ENCODE results near the gene DPAGT1. TPM values are rescaled to one million over a fixed set of nuclear protein-coding genes. Genes with fewer than 3 reads are reported as not detected.

Gene DPAGT1
- total RNA-seq, 1 experiment from 2014 or later = 63.5 TPM

DNA sequence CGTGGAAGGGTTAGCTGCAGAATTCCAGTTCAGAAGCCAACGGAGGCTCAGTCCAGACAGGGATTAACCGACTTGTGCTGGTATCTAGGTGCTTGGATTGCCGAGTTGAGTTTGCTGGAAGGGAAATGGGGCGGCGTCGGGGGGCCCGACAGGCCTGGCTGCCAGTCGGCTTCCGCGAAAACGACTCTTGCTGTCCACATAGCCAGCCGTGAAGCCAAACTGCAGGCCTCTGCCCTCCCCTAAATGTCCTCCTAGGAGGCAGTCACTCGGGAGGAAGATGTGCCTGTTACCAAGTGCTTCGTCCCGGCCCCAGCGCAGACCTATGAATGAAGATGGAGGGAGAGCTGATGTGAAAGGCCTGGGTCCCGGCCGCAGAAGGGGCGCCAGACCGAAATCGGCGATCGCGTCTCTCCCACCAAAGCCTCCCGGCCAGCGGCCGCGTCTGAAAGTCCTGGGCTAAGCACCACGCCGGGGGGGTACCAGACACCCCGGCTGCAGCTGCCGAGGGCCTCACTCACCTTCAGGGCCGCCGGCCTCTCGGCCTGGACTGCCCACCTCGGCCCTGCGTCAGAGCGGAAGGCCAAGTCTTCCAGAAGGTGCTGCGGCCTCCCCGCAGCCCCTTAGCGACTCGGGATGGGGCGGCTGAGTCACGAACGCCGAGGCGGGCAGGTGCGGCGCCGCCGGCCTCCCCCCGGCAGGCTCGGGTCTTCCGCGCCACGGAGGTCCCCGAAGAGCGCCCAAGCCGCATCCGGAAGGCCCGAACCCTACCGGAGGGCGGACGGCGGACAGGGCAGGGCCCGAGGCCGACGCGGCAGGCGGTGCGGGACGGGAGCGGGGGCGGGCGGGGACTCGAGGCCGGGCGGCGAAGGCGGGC lies 7.5 kb downstream of the DPAGT1 start (continued):
- TF ChIP-seq, protein P1, sequence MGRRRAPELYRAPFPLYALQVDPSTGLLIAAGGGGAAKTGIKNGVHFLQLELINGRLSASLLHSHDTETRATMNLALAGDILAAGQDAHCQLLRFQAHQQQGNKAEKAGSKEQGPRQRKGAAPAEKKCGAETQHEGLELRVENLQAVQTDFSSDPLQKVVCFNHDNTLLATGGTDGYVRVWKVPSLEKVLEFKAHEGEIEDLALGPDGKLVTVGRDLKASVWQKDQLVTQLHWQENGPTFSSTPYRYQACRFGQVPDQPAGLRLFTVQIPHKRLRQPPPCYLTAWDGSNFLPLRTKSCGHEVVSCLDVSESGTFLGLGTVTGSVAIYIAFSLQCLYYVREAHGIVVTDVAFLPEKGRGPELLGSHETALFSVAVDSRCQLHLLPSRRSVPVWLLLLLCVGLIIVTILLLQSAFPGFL (CRISPR knock-in tag; IDR thresholded peaks at IDR 0.05; ENCODE audit: borderline replicate concordance) = no peak
- TF ChIP-seq FOXP1 (CRISPR knock-in tag; IDR thresholded peaks at IDR 0.05; ENCODE audit: borderline replicate concordance) = peak; percentile 59; the same call in 1 of the 2 replicates
- TF ChIP-seq MYBL2 (CRISPR knock-in tag; IDR thresholded peaks at IDR 0.05) = 0 out of 2 replicates have a peak, but pooled peaks have one; percentile 32
- no peak for TF ChIP-seq CBFB (CRISPR knock-in tag; IDR thresholded peaks at IDR 0.05; ENCODE audit: low read depth)
- no peak; the same call in 1 of the 2 replicates for TF ChIP-seq ESRRA (CRISPR knock-in tag; IDR thresholded peaks at IDR 0.05; ENCODE audit: borderline replicate concordance)
- no peak for TF ChIP-seq FOXK1 (CRISPR knock-in tag; IDR thresholded peaks at IDR 0.05)
- TF ChIP-seq, protein P2, sequence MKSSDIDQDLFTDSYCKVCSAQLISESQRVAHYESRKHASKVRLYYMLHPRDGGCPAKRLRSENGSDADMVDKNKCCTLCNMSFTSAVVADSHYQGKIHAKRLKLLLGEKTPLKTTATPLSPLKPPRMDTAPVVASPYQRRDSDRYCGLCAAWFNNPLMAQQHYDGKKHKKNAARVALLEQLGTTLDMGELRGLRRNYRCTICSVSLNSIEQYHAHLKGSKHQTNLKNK (CRISPR knock-in tag; IDR thresholded peaks at IDR 0.05) = no peak
- TF ChIP-seq ZNF416 (CRISPR knock-in tag; IDR thresholded peaks at IDR 0.05) = no peak
- TF ChIP-seq IRF2 (CRISPR knock-in tag; IDR thresholded peaks at IDR 0.05; ENCODE audit: borderline replicate concordance, low read depth) = peak; percentile 63; the same call in 1 of the 2 replicates
- no peak for TF ChIP-seq CREB1 (CRISPR knock-in tag; IDR thresholded peaks at IDR 0.05)
- TF ChIP-seq ZNF232 (CRISPR knock-in tag; IDR thresholded peaks at IDR 0.05) = no peak
- TF ChIP-seq, protein P3, sequence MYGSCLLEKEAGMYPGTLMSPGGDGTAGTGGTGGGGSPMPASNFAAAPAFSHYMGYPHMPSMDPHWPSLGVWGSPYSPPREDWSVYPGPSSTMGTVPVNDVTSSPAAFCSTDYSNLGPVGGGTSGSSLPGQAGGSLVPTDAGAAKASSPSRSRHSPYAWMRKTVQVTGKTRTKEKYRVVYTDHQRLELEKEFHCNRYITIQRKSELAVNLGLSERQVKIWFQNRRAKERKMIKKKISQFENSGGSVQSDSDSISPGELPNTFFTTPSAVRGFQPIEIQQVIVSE (CRISPR knock-in tag; IDR thresholded peaks at IDR 0.05; ENCODE audit: borderline replicate concordance) = no peak
- TF ChIP-seq, protein P4, sequence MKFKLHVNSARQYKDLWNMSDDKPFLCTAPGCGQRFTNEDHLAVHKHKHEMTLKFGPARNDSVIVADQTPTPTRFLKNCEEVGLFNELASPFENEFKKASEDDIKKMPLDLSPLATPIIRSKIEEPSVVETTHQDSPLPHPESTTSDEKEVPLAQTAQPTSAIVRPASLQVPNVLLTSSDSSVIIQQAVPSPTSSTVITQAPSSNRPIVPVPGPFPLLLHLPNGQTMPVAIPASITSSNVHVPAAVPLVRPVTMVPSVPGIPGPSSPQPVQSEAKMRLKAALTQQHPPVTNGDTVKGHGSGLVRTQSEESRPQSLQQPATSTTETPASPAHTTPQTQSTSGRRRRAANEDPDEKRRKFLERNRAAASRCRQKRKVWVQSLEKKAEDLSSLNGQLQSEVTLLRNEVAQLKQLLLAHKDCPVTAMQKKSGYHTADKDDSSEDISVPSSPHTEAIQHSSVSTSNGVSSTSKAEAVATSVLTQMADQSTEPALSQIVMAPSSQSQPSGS (CRISPR knock-in tag; IDR thresholded peaks at IDR 0.05; ENCODE audit: borderline replicate concordance, low read depth) = peak; percentile 32; the same call in 1 of the 2 replicates
- no peak for TF ChIP-seq FOXJ3 (CRISPR knock-in tag; IDR thresholded peaks at IDR 0.05; ENCODE audit: borderline replicate concordance)
- TF ChIP-seq SMAD4 (CRISPR knock-in tag; IDR thresholded peaks at IDR 0.05) = no peak
- TF ChIP-seq, protein P5, sequence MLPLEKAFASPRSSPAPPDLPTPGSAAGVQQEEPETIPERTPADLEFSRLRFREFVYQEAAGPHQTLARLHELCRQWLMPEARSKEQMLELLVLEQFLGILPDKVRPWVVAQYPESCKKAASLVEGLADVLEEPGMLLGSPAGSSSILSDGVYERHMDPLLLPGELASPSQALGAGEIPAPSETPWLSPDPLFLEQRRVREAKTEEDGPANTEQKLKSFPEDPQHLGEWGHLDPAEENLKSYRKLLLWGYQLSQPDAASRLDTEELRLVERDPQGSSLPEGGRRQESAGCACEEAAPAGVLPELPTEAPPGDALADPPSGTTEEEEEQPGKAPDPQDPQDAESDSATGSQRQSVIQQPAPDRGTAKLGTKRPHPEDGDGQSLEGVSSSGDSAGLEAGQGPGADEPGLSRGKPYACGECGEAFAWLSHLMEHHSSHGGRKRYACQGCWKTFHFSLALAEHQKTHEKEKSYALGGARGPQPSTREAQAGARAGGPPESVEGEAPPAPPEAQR (CRISPR knock-in tag; IDR thresholded peaks at IDR 0.05) = no peak
- TF ChIP-seq ZNF219 (CRISPR knock-in tag; IDR thresholded peaks at IDR 0.05; ENCODE audit: borderline replicate concordance) = no peak
- TF ChIP-seq, protein P6, sequence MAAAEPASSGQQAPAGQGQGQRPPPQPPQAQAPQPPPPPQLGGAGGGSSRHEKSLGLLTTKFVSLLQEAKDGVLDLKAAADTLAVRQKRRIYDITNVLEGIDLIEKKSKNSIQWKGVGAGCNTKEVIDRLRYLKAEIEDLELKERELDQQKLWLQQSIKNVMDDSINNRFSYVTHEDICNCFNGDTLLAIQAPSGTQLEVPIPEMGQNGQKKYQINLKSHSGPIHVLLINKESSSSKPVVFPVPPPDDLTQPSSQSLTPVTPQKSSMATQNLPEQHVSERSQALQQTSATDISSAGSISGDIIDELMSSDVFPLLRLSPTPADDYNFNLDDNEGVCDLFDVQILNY (CRISPR knock-in tag; IDR thresholded peaks at IDR 0.05) = no peak; the same call in 1 of the 2 replicates
- no peak for TF ChIP-seq ZNF317 (CRISPR knock-in tag; IDR thresholded peaks at IDR 0.05; ENCODE audit: borderline replicate concordance, low read depth)
- TF ChIP-seq ZNF263 (CRISPR knock-in tag; IDR thresholded peaks at IDR 0.05; ENCODE audit: low read depth) = no peak
- 0 out of 2 replicates have a peak, but pooled peaks have one; percentile 41 for TF ChIP-seq TP53 (CRISPR knock-in tag; IDR thresholded peaks at IDR 0.05)
- TF ChIP-seq, protein P7, sequence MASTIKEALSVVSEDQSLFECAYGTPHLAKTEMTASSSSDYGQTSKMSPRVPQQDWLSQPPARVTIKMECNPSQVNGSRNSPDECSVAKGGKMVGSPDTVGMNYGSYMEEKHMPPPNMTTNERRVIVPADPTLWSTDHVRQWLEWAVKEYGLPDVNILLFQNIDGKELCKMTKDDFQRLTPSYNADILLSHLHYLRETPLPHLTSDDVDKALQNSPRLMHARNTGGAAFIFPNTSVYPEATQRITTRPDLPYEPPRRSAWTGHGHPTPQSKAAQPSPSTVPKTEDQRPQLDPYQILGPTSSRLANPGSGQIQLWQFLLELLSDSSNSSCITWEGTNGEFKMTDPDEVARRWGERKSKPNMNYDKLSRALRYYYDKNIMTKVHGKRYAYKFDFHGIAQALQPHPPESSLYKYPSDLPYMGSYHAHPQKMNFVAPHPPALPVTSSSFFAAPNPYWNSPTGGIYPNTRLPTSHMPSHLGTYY (CRISPR knock-in tag; IDR thresholded peaks at IDR 0.05) = no peak
- TF ChIP-seq RELA (CRISPR knock-in tag; IDR thresholded peaks at IDR 0.05; ENCODE audit: borderline replicate concordance) = peak; percentile 20; the same call in 1 of the 2 replicates
- TF ChIP-seq HMGA2 (CRISPR knock-in tag; IDR thresholded peaks at IDR 0.05) = no peak
- TF ChIP-seq, protein P8, sequence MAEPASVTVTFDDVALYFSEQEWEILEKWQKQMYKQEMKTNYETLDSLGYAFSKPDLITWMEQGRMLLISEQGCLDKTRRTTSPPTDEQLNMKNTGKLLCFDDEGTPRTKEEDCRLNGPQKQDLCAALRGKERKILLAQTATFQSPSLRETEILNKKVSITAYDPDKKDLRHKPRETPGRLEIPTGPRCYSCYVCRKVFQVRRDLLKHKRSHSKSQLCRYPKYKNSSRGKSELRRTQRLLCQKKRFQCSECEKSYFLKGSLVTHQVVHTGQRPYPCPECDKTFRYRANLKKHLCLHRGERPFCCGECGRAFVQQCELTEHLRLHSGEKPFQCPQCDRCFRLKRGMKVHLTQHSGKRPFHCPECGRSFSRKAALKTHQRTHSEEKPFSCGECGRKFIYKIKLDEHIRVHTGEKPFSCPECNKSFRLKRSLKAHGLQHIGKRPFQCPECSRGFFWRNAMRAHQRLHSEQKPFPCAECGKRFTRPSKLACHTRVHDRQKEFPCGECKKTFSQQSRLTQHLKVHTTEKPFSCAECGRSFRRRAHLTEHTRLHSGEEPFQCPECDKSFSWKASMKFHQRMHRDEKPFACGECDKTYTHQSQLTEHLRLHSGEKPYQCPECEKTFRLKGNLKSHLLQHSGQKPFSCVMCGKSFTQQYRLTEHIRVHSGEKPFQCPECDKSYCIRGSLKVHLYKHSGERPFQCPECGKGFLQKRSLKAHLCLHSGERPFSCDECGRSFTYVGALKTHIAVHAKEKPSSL (CRISPR knock-in tag; conservative IDR thresholded peaks at IDR 0.05) = no peak
- no peak for TF ChIP-seq GTF2I (CRISPR knock-in tag; conservative IDR thresholded peaks at IDR 0.05)
- TF ChIP-seq PRRX2 (CRISPR knock-in tag; IDR thresholded peaks at IDR 0.05) = no peak

Data from WTC11 (cell line).